Right lobe of liver (tissue), 4 donors: ENCODE data around the gene RPIA.

ENCODE experiments used
- CTCF ChIP-seq, 4 donors: fragments of 200-600 bp in 3 of 4; fragments of 450-650 bp in 1 of 4; IDR thresholded peaks; one replicate each; pipeline versions ENCODE4 v1.5.1 to v1.8.0; 2016 to 2022; ENCODE audit warnings: antibody characterized with exemption in 4 of 4, mild to moderate bottlenecking in 2 of 4
- POLR2A ChIP-seq: fragments of 450-650 bp; IDR thresholded peaks from one replicate; pipeline ENCODE4 v1.6.1; 2017; ENCODE audit warnings: antibody characterized with exemption, mild to moderate bottlenecking
- donor health status: DM: no; HTN: no; CAD: no.
- donor health status: DM: no; HTN: no; CAD: no.
- donor health status: DM: no; HTN: yes; CAD: no.

DNA sequence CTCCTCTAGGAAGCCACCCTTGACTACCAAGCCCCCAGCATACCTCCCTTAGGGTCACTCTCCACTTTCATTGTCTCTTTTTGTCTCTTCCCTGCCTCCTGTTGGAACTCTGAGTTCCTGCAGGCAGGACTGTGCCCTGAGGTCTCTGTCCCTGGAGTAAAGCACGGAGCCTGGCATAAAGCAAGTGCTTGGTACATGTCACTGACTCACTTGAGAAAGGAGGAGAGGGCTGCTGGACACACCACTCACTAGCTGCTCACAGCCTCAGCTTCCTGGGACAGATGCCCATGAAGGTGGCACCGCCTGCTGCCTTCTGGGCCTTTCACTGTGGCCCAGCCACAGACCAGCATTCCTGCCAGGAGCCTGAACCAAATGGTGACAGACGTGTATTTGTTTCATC is 64.4 kb downstream of the RPIA start:
- no peak for TF ChIP-seq POLR2A
- no peak for TF ChIP-seq CTCF (IDR thresholded peaks at IDR 0.05)
